Right lung (tissue), 5 donors: ENCODE results near the gene CELSR3. TPM values are rescaled to one million over a fixed set of nuclear protein-coding genes. Genes with fewer than 3 reads are reported as not detected.
A peak's percentile ranks its signal among the peaks of the same experiment; 100 is the strongest.

Source experiments
- DNase-seq, 2 donors: peaks; one replicate each; pipeline ENCODE4 v3.0.0-alpha.2; 2013
- polyA plus RNA-seq, 5 donors: library from polyadenylated mRNA; unstranded; fragments of 120-200 nt; gene quantifications; one replicate each; pipeline versions ENCODE4 v1.2.1 to v1.2.3, GENCODE V29; 2013; ENCODE audit warnings: inconsistent platforms in 1 of 5, low replicate concordance in 1 of 5; ENCODE audit not compliant: insufficient read length in 5 of 5, insufficient read depth in 1 of 5

CELSR3 gene
- polyA plus RNA-seq, 5 donors = 0.56 to 1.5 (median 0.99) TPM

GRCh38 chr3:48609088-48610005 lies 53.3 kb downstream of the CELSR3 start, which contains the start of gene UQCRC1:
Gene UQCRC1, minus strand, starts transcription at chr3:48609646. Its CDS starts 26 bp downstream, at chr3:48609620.
- DNase-seq = peak; percentile 92 to 94

GRCh38 chr3:48607519-48607918 lies 55.2 kb downstream of the CELSR3 start:
- no peak for DNase-seq

- DNase-seq = no peak
These were observed 61.1 kb downstream of the CELSR3 start for GRCh38 chr3:48601622-48601994.

GRCh38 chr3:48600711-48601621 lies 61.7 kb downstream of the CELSR3 start:
- DNase-seq = no peak

- no peak for DNase-seq
These were observed 63.0 kb downstream of the CELSR3 start for GRCh38 chr3:48599509-48600285.

GRCh38 chr3:48599077-48599501 lies 63.6 kb downstream of the CELSR3 start:
- no peak for DNase-seq

GRCh38 chr3:48598323-48599076 lies 64.2 kb downstream of the CELSR3 start:
- DNase-seq = peak; percentile 68 to 73

GRCh38 chr3:48597408-48597800 lies 65.3 kb downstream of the CELSR3 start:
- no peak for DNase-seq

GRCh38 chr3:48596676-48597407 lies 65.8 kb downstream of the CELSR3 start:
- no peak for DNase-seq

GRCh38 chr3:48596157-48596556 lies 66.5 kb downstream of the CELSR3 start:
- DNase-seq = no peak

GRCh38 chr3:48595526-48596121 lies 67.1 kb downstream of the CELSR3 start:
- DNase-seq = no peak

GRCh38 chr3:48595075-48595525 lies 67.6 kb downstream of the CELSR3 start, which contains the start of gene COL7A1:
Gene COL7A1, minus strand, starts transcription at chr3:48595329. Its CDS starts 170 bp downstream, at chr3:48595159.
- DNase-seq = no peak

GRCh38 chr3:48594417-48595049 lies 68.2 kb downstream of the CELSR3 start:
- no peak for DNase-seq

GRCh38 chr3:48593337-48593736 lies 69.3 kb downstream of the CELSR3 start:
- no peak for DNase-seq

GRCh38 chr3:48592519-48593087 lies 70.1 kb downstream of the CELSR3 start:
- DNase-seq = no peak

GRCh38 chr3:48591886-48592518 lies 70.7 kb downstream of the CELSR3 start:
- DNase-seq = no peak

- no peak for DNase-seq
These were observed 71.2 kb downstream of the CELSR3 start for GRCh38 chr3:48591436-48591835.

- no peak for DNase-seq
These were observed 74.5 kb downstream of the CELSR3 start for GRCh38 chr3:48588230-48588629.
